WTC11 (cell line): ENCODE results near the gene CDPF1. TPM values are rescaled to one million over a fixed set of nuclear protein-coding genes. Genes with fewer than 3 reads are reported as not detected.

Experiments
- ATF1 ChIP-seq: sonication (generic); formaldehyde crosslinking; IDR thresholded peaks from 2 replicates; pipeline ENCODE4 v1.8.1; 2023; ENCODE audit warnings: mild to moderate bottlenecking, moderate library complexity, missing genetic modification reagents
- ATF6 ChIP-seq: sonication (generic); formaldehyde crosslinking; IDR thresholded peaks from 2 replicates; pipeline ENCODE4 v1.8.1; 2023; ENCODE audit warnings: mild to moderate bottlenecking, missing genetic modification reagents
- CTCF ChIP-seq: fragments of 200-600 bp; IDR thresholded peaks from 2 replicates; pipeline ENCODE4 v1.8.0; 2022; ENCODE audit warnings: antibody characterized with exemption
- EMX1 ChIP-seq: fragments of 250-450 bp; sonication (Bioruptor Pico); IDR thresholded peaks from 2 replicates; pipeline ENCODE4 v1.8.0; 2021; ENCODE audit warnings: mild to moderate bottlenecking
- ERG ChIP-seq: fragments of 250-450 bp; sonication (Bioruptor Pico); IDR thresholded peaks from 2 replicates; pipeline ENCODE4 v1.8.0; 2021; ENCODE audit warnings: mild to moderate bottlenecking
- FOXK1 ChIP-seq: sonication (generic); formaldehyde crosslinking; IDR thresholded peaks from 2 replicates; pipeline ENCODE4 v1.8.0; 2022; ENCODE audit warnings: mild to moderate bottlenecking, moderate library complexity, missing genetic modification reagents
- FOXP4 ChIP-seq: sonication (generic); formaldehyde crosslinking; IDR thresholded peaks from 2 replicates; pipeline ENCODE4 v1.8.0; 2022; ENCODE audit warnings: mild to moderate bottlenecking, missing genetic modification reagents
- GABPB1 ChIP-seq: sonication (generic); formaldehyde crosslinking; IDR thresholded peaks from 2 replicates; pipeline ENCODE4 v1.8.1; 2023; ENCODE audit warnings: mild to moderate bottlenecking, missing genetic modification reagents
- GRHL2 ChIP-seq: fragments of 250-450 bp; sonication (Bioruptor Pico); IDR thresholded peaks from 2 replicates; pipeline ENCODE4 v1.8.0; 2022; ENCODE audit warnings: mild to moderate bottlenecking, moderate library complexity; ENCODE audit not compliant: insufficient replicate concordance, severe bottlenecking
- HMGXB4 ChIP-seq: sonication (generic); formaldehyde crosslinking; IDR thresholded peaks from 2 replicates; pipeline ENCODE4 v1.8.1; 2023; ENCODE audit warnings: mild to moderate bottlenecking, moderate library complexity, missing genetic modification reagents
- IRF1 ChIP-seq: sonication (generic); formaldehyde crosslinking; IDR thresholded peaks from 2 replicates; pipeline ENCODE4 v1.8.0; 2023; ENCODE audit warnings: missing genetic modification reagents
- OVOL2 ChIP-seq: fragments of 250-450 bp; sonication (Bioruptor Pico); IDR thresholded peaks from 2 replicates; pipeline ENCODE4 v1.9.0; 2021; ENCODE audit warnings: mild to moderate bottlenecking, borderline replicate concordance
- SOX15 ChIP-seq: fragments of 250-450 bp; sonication (Bioruptor Pico); IDR thresholded peaks from 2 replicates; pipeline ENCODE4 v1.9.0; 2021; ENCODE audit warnings: mild to moderate bottlenecking
- STAT6 ChIP-seq: sonication (generic); formaldehyde crosslinking; conservative IDR thresholded peaks from 2 replicates; pipeline ENCODE4 v1.8.1; 2023; ENCODE audit warnings: mild to moderate bottlenecking, low read depth, missing genetic modification reagents, moderate library complexity
- TEAD4 ChIP-seq: sonication (generic); formaldehyde crosslinking; IDR thresholded peaks from 2 replicates; pipeline ENCODE4 v1.8.0; 2022; ENCODE audit warnings: mild to moderate bottlenecking, missing genetic modification reagents
- USF1 ChIP-seq: sonication (generic); formaldehyde crosslinking; IDR thresholded peaks from 2 replicates; pipeline ENCODE4 v1.8.0; 2022; ENCODE audit warnings: mild to moderate bottlenecking, missing genetic modification reagents
- ZBTB21 ChIP-seq: sonication (generic); formaldehyde crosslinking; IDR thresholded peaks from 2 replicates; pipeline ENCODE4 v1.8.1; 2023; ENCODE audit warnings: mild to moderate bottlenecking, missing genetic modification reagents, borderline replicate concordance
- ZNF281 ChIP-seq: sonication (generic); formaldehyde crosslinking; IDR thresholded peaks from 2 replicates; pipeline ENCODE4 v1.8.0; 2023; ENCODE audit warnings: mild to moderate bottlenecking, missing genetic modification reagents
- ZSCAN18 ChIP-seq: fragments of 250-450 bp; sonication (Bioruptor Pico); IDR thresholded peaks from 2 replicates; pipeline ENCODE4 v2.1.2; 2022; ENCODE audit warnings: mild to moderate bottlenecking, moderate library complexity
- total RNA-seq: library from RNA; stranded (reverse); gene quantifications from 3 replicates; pipeline ENCODE4 v1.2.3, GENCODE V29; 2021

The CDPF1 gene
- total RNA-seq, 1 experiment from 2014 or later = 11.5 TPM

- TF ChIP-seq CTCF = no peak
- peak; percentile 94 for TF ChIP-seq GABPB1 (CRISPR knock-in tag)
- no peak for TF ChIP-seq ATF1 (CRISPR knock-in tag)
- TF ChIP-seq STAT6 (CRISPR knock-in tag) = no peak
- no peak for TF ChIP-seq SOX15 (CRISPR knock-in tag)
- TF ChIP-seq ZNF281 (CRISPR knock-in tag) = no peak
- TF ChIP-seq ERG (CRISPR knock-in tag) = no peak
- peak; percentile 53; the same call in 1 of the 2 replicates for TF ChIP-seq HMGXB4 (CRISPR knock-in tag)
- TF ChIP-seq ZBTB21 (CRISPR knock-in tag) = 0 out of 2 replicates have a peak, but pooled peaks have one; percentile 7
- TF ChIP-seq USF1 (CRISPR knock-in tag) = peak; percentile 47; the same call in 1 of the 2 replicates
- no peak for TF ChIP-seq EMX1 (CRISPR knock-in tag)
- TF ChIP-seq IRF1 = peak; percentile 61; the same call in 1 of the 2 replicates
- no peak for TF ChIP-seq ATF6
- TF ChIP-seq FOXK1 (CRISPR knock-in tag) = peak; percentile 85
- no peak for TF ChIP-seq OVOL2 (CRISPR knock-in tag)
- no peak for TF ChIP-seq TEAD4
- TF ChIP-seq GRHL2 (CRISPR knock-in tag) = no peak
- peak; percentile 57; the same call in 1 of the 2 replicates for TF ChIP-seq FOXP4
- TF ChIP-seq ZSCAN18 (CRISPR knock-in tag) = no peak
Measured at GRCh38 chr22:46296257-46297150, 46.4 kb upstream of the CDPF1 start, which contains the start of gene GTSE1 (continued).
